Activated naive CD4-positive, alpha-beta T cell (primary cell): ENCODE results near the gene ERICH6.

Source experiments
- DNase-seq, 4 experiments: peaks; one replicate each; lab custom pipeline; 2025; lab: John Stamatoyannopoulos, UW

Gene ERICH6

GRCh38 chr3:150613034-150613433, 90.7 kb downstream of the ERICH6 start:
- no peak for DNase-seq

- no peak for DNase-seq
Observed at GRCh38 chr3:150612494-150612893, 91.2 kb downstream of the ERICH6 start.

DNA sequence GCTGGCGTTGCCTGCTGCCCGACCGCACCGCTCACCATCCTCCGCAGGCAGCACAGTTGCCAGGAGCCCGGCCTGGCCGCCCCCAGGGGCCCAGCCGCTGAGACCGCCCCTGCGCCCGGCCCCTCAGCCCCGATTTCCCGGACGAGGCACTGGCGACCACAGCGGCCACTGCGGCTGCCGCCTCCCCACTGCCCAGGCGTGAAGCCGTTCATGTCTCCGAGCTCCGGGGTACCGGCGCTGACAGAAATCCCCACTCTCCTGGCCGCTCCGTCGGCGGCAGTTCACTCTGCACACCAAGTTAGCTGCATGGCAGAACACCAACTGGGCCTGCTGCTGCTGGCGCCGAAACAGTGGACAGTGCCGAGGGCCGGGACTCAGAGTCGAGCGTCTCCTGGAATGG, 92.1 kb downstream of the ERICH6 start:
- no peak for DNase-seq

DNA sequence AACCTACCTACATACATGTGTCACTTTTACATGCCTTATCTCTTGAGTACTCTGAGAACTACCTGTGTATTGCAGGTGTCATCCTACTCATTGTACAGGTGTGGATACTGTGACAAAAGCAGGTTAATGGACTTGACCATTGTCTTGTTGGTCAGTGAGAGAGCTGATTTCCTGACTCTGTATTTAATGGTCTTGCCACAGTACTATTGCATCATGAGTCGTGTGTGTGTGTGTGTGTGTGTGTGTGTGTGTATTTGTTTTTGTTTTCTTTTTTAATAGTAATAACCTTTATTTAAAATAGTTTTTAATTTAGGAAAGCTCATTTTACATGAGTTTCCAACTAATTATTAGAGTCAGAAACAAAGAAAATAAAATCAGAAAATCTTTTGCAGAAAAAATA, 92.9 kb downstream of the ERICH6 start:
- no peak for DNase-seq

DNA sequence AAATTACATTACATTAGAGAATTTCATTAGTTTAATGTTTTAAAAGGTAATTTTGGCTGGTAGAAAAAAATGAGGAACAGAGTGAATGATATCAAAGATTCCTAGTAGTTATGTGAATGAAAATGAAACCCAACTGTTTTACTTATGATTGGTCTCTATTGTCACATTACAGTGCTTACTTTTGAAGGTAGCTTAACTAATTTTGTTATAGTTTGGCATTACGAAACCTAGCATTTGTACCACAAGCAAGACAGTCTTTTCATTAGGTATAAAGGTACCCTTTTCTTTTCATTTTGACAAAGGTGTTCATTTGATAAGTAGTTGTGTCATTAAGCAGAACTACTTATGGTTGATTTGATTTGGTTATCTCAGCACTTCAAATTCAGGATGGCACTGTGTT, 93.7 kb downstream of the ERICH6 start:
- DNase-seq, result no peak
